GM12865 (cell line): Measurements from ENCODE around the gene JARID2.

Experiments used
- DNase-seq: peaks from one replicate; pipeline ENCODE4 v3.0.0; 2010; ENCODE audit warnings: low read depth
- H3K4me3 ChIP-seq: 2 replicates; pipeline ENCODE4 v1.5.1; 2011; ENCODE audit warnings: mild to moderate bottlenecking, low read depth, low read length, control low read depth
- CTCF ChIP-seq: IDR thresholded peaks from 2 replicates; pipeline ENCODE4 v1.5.1; 2011; ENCODE audit warnings: low read length, control low read depth, low read depth, inconsistent platforms; ENCODE audit not compliant: insufficient read depth; ENCODE audit errors: missing control alignments

Gene JARID2

GRCh38 chr6:15245361-15246216, at the start of gene JARID2:
TSS of gene JARID2 (plus strand) at chr6:15246069. CDS start at chr6:15246540, 471 bp downstream.
- TF ChIP-seq CTCF: no peak
- H3K4me3 ChIP-seq: peak within 1 kb of the TSS; percentile 72
- peak; percentile 98 for DNase-seq

- no peak for DNase-seq
- no peak overlapping the region for H3K4me3 ChIP-seq
- no peak for TF ChIP-seq CTCF
Observed at GRCh38 chr6:15200087-15200486, 45.8 kb upstream of the JARID2 start.

DNA sequence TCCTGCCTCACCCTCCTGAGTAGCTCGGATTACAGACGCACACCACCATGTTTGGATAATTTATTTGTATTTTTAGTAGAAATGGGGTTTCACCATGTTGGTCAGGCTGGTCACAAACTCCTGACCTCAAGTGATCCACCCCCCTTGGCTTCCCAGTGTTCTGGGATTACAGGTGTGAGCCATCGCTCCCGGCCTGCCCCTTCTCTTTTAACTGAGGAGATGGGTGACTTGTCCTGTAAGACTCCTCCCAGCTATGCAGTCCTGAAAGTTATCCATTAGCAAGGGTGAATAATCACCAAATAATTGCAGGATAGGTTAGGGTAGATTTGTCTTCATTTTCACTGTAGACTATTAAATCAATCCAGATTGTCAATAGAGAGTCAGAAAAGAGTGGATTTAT, 40.5 kb upstream of the JARID2 start:
- no peak overlapping the region for H3K4me3 ChIP-seq
- TF ChIP-seq CTCF: no peak

DNA sequence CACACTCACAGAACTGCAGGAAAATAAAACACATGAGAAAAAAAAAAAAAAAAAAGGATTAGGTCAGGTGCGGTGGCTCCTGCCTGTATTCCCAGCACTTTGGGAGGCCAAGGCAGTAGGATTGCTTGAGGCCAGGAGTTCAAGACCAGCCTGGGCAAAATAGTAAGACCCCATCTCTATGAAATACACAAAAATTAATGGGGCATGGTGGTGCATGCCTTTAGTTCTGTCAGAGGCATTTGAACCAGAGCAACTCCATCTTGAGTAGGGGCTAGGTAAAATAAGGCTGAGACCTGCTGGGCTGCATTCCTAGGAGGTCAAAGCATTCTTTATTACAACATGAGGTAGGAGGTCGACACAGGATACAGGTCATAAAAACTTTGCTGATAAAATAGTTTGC, 39.0 kb upstream of the JARID2 start:
- no peak overlapping the region for H3K4me3 ChIP-seq
- TF ChIP-seq CTCF: no peak
- DNase-seq: no peak

More for the DNA sequence above, 40.5 kb upstream of the JARID2 start:
- no peak for DNase-seq

DNA sequence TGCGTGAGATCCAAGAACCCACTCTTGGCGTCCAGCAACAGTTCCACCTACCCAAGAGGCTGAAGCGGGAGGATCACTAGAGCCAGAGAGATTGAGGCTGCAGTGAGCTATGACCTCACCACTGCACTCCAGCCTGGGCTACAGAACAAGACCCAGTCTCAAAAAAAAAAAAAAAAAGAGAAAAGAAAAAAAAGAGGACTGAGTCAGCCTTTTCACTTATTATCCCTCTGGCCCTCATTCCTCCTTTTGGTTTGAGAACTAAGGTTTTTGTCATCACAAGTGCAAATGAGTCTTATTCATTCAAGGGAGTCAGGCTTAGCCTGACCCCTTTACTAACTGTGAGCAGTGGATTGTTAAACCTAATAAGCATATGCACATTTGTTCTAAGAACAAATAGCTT, 37.9 kb upstream of the JARID2 start:
- no peak for TF ChIP-seq CTCF
- DNase-seq: no peak
- H3K4me3 ChIP-seq: no peak overlapping the region

GRCh38 chr6:15213838-15214400, 31.9 kb upstream of the JARID2 start:
- no peak for TF ChIP-seq CTCF
- no peak for DNase-seq
- no peak overlapping the region for H3K4me3 ChIP-seq
